HK-2 (cell line): ENCODE data around the gene CDH1.
A peak's percentile ranks its signal among the peaks of the same experiment; 100 is the strongest.

Experiments
- DNase-seq: peaks from one replicate; pipeline ENCODE4 v3.0.0-alpha.2; 2018; ENCODE audit not compliant: unreplicated experiment

CDH1 gene

DNA sequence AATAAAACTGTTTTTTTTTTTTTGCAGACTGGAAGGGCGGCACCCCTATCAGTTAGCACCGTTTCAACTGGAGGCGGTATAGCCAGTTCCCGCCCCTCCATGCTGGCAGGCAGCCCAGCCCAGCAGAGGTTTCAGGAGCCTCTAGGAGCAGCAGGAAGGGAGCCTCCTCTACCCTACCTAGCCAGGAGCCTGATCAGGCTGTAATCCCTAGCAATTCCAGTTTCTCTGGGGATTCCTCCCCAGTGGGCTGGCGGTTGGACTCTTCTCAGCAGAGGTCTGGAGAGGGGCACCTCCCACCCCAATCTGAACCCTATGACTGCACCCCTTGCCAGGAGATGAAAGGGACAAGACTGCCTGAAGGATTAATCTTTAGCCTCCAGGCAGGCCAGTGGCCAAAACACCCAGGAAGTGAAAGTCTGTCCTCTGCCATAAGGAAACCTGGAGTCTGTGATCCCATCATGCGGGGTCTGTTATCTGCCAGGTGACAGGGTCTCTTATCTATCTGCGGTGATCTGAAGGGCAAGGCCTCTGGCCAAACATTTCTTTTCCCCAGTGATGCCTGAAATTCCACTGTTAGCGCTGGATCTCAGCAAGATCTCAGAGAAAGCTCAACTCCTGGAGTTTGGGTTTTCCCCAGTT lies 4.9 kb upstream of the CDH1 start:
- DNase-seq: peak; percentile 51

DNA sequence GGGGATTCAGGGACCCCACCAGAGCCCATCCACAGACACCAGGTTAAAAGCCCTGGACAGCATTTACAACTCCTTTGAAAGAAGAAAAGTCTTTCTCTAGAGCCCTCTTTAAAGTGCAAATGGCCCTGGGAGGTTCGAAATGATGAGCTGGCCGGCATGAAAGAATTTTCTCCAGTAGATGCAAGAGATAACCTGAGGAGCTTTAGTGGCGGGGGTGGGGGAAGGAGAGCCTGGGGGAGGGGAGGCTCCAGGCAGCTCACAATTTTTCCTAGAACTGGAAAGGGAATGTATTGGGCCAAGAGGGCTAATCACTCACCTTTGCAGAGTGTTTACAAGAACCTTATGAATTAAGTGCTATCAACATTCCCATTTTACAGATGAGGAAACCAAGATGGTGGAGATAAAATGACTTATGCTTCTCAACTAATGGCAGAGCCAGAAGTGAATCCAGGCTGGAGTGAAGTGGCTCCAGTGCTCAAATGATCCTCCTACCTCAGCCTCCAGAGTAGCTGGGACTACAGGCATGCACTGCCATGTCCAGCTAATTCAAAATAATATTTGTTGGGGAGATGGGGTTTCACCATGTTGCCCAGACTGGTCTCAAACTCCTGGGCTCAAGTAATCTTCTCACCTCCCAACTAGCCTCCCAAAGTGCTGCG lies 4.2 kb upstream of the CDH1 start:
- DNase-seq: no peak

DNA sequence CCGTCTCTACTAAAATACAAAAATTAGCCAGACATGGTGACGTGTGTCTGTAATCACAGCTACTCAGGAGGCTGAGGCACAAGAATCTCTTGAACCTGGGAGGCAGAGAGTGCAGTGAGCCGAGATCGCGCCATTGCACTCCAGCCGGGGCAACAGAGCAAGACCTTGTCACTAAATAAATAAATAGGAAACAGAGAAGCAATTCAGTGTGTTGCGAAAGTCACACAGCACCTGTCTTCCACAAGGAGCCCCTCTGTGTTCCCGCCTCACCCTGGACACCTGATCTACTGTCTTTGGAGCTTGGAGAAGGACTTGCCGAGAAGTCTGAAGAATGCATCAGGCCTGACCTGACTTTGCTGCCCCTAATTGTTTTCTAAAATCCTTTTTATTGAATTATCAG lies 3.5 kb upstream of the CDH1 start:
- no peak for DNase-seq

DNA sequence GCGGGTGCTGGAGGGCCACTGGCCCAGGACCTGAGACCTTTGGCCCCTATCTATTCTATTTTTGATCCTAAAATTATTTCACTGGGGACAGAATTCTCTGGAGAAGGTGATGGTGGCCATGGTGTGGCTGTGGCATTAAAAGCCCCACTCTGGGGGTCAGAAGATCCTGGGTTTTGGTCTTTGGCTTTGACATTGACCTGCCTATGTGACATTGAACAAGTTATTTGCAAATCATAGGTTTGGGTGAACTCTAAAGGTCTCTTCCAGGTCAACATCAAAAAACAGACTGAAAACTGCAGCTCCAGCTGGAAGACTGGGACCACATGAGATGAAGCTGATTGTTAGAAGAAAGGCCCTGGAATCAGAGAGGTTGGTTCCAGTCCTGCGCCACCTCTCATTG lies 2.3 kb upstream of the CDH1 start:
- no peak for DNase-seq

DNA sequence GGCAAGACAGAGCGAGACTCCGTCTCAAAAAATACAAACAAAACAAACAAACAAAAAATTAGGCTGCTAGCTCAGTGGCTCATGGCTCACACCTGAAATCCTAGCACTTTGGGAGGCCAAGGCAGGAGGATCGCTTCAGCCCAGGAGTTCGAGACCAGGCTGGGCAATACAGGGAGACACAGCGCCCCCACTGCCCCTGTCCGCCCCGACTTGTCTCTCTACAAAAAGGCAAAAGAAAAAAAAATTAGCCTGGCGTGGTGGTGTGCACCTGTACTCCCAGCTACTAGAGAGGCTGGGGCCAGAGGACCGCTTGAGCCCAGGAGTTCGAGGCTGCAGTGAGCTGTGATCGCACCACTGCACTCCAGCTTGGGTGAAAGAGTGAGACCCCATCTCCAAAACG lies 531 bp upstream of the CDH1 start:
- DNase-seq: no peak

DNA sequence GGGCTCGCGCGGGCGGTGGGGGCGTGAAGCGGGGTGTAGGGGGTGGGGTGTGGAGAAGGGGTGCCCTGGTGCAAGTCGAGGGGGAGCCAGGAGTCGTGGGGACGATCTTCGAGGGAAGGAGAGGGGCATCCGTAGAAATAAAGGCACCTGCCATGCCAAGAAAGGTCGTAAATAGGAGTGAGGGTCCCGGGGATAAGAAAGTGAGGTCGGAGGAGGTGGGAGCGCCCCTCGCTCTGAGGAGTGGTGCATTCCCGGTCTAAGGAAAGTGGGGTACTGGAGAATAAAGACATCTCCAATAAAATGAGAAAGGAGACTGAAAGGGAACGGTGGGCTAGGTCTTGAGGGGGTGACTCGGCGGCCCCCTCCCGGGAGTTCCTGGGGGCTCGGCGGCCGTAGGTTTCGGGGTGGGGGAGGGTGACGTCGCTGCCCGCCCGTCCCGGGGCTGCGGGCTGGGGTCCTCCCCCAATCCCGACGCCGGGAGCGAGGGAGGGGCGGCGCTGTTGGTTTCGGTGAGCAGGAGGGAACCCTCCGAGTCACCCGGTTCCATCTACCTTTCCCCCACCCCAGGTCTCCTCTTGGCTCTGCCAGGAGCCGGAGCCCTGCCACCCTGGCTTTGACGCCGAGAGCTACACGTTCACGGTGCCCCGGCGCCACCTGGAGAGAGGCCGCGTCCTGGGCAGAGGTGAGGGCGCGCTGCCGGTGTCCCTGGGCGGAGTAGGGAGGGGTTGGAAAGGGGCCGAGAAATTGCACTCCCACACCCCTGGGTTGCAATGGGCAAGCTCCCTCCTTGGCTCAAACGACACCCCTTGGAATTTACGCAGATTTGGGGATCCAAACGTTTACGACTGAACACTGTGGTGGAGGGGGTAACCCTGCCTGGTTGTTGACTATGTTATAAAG lies 888 bp downstream of the CDH1 start:
- no peak for DNase-seq

DNA sequence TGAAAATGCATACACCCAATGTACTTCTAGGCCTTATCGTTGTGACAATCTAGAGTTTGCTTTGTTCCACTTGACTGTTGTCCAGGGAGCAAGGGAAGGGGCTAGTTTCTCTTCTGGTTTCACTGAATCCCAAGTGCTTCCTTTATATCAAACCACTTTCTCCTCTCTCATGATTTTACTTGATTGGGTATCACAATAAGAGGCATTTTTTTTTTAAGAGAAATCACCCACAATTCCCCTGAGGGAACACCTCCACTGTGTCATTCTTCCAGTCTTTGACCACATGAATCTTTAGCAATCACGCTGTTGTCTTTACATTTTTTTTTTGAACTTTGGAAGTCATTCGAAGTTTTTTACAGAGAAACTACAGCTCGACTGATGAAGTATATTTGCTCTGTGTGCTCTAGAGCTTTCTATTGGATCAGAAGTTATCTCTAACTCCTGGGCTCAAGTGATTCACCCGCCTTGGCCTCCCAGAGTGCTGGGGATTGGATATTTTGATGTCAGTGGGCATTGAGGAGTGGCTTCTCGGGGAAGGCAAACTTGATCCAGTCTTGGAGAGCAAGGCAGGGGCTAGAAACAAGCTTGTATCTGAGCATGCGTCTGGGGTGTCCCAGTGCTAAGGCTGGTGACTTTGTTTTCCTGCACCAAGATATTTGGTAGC lies 3.0 kb downstream of the CDH1 start:
- DNase-seq: peak; percentile 50

DNA sequence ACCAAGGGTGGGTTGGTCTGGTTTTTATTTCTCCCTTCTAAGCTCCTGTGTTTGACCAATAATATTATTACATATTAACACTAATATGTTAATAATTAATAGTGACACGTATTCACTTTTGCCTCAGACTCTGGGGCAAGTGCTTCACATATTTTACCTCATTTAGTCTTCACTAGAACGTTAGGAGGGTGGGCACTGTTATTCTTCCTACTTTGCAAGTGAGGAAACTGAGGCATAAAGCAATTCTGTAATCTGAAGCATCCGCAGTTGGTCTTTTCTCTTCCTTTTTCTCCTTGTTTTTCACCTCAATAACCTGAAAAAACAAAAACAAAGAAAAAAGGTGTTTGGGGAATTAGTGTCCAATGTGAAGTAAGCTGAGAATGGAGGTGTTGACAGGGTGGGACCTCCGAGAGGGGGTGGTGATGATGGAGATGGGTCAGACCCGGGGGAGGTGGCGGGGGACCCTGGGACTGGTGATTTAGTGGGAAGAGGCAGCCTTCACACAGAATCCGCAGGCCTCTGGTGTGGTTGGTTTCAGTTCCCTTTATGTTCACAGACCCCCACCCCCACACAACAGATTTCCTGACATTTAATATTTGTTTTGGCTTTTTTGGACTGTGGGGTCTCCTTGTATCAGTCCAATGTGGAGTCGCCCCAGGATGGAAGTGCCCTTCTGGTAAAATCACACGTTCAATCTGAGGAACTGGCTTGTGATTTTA lies 3.7 kb downstream of the CDH1 start:
- DNase-seq: no peak

DNA sequence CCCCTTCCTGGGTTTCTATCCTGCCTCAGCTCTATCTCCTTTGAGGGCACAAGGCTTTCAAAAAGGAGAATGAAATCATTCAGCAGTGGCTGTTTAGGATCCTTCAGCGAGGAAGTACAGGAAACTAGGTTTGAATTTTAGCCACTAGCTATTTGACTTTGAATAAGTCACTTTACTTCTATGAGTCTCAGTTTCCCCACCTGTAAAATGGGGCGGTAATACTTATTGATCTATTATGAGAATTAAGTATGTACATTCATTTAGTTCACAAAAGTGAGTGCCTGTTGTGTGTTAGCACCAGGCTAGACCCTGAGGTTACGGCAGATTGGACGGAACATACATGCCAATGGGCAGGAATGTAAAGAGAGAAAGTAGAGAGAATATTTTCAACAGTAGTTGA lies 6.6 kb downstream of the CDH1 start:
- no peak for DNase-seq

DNA sequence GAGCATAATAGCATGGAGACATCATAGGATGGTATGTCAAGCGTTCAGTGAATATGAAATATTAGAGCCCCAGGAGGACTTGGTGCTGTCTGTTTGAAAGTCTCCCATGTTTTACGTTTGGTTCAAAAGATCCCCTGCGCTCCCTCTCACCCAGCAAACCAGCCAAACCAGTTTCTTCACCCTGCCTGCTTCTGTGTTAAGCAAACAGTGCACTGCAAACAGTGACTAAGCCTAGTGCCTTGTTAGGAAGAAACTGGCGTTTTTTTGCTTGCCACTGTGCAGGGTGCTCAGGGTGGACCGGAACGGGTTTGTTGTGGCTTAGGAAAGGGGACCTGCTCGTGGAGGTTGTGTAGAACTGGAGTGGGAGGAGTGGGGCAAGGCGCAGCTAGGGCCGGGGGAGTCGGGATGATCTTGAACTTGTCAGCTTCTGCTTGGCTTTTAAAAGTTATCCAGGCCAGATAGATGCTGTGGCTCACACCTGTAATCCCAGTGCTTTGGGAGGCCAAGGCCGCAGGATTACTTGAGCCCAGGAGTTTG lies 7.7 kb downstream of the CDH1 start:
- DNase-seq: no peak

DNA sequence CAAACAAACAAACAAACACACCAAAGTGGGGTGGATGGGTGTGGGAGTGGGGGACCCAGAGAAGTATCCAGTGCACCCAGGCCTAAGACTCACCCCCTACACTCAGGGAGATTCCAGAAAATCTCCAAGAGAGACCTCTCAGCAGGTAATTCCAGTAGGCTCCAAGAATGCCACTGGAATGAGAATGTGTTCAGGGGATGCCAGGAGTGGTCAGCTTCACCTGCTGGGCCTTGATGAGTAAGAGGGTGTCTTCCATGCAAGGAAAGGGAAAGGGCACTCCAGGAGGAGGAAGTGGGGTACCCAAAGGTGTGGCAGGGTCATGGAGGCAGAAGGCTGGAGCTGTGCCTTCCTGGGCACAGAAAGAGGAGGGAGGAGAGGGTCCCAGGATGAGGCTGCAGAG lies 9.9 kb downstream of the CDH1 start:
- no peak for DNase-seq

DNA sequence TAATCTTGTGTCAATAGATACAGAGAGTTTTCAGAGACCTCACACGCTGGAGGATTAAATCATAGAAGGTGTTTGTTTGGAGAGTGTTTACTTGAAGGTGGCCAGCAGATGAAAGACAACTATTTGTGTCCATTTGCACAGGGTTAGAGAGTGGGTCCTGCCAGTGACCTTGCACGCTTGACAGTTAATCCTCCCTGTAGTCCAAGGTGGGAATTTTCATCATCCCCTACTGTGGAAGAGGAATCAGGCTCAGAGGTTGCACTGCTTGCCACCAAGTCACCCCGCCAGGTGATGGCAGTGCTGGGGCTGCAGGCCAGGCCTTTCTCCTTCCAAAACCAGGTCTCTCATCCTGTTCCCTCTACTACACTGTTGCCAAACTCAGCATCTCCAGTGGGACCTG lies 12.3 kb downstream of the CDH1 start:
- DNase-seq: no peak

DNA sequence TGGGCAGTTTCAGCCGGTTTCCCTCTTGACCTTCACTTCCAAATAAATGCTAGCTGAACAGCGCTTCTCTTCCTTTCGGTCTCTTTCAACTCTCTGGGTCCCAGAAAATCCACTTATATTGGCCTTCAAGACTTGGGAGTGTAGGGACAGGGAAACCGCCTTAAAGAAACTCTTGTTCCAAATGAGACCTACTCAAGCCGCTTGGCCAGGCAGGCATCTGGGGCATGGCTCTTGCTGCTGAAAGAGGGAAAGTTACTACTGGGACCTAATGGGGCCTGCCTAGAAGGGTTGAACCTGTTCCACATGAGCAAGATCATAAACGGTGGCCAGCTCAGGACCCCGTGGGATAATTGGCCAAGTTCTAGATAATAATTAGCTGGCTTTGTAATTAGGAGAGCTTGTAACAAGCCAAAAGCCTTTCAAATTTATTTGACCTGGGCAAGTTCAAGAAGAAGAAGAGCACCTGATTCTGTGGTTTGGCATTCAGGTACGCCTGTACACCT lies 13.2 kb downstream of the CDH1 start:
- no peak for DNase-seq

DNA sequence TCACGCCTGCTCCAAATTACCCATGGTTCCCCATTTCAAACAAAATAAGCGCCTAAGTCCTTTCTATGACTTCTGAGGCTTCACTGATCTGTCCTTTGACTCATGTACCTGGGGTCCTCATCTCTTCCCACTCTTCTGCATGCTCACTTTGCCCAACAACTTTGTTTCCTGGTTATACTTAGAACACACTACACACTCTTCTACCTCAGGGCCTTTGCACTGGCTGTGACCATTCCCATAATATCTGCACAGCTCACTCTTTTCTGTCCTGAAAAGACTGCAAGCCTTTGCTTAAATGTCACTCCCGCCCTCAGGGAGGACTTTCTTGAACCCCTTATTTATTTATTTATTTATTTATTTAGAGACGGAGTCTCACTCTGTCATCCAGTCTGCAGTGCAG lies 14.1 kb downstream of the CDH1 start:
- DNase-seq: no peak

DNA sequence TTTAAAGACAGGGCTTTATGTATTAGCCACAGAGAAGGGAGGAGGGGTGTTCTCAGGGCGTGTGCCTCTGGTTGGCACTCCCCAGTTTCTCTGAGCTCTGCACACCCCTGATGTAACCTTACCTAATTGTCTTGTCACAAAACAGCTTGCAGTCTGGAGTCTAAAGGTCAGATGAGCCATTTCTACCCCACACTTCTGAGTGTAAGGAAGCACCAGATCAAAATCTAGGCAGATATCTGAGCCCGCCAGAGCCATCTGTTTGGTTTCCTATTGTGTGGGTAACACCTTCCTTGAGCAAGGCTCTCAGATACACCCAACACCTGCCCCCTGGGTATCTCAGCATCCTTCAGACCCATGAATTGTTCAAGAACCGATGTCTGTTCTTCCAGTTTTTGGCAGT lies 15.5 kb downstream of the CDH1 start:
- no peak for DNase-seq

DNA sequence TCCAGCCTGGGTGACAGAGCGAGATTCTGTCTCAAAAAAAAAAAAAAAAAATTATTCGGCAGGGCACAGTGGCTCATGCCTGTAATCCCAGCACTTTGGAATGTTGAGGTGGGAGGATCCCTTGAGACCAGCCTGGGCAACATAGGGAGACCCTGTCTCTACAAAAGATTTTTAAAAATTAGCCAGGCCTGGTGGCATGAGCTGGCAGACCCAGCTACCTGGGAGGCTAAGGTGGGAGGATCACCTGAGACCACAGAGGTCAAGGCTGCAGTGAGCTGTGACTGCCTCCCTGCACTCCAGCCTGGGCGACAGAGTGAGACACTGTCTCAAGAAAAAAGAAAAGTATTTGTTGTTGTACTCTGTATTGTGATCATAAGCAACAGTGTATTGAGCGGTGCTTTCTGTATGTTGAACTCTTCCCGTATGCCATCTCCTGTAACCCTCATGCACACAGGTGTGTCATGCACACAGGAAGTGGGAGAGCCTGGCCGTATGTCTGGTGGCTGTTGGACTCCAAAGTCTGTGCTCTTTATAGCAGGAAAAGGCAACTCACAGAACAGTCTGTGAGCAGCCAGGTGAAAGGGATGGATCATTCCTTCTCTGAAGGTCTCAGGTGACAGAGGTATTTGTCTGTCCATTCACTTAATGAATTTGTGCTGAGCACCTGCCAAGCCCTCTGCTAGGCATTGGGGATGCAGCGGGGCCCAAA lies 17.1 kb downstream of the CDH1 start:
- no peak for DNase-seq

DNA sequence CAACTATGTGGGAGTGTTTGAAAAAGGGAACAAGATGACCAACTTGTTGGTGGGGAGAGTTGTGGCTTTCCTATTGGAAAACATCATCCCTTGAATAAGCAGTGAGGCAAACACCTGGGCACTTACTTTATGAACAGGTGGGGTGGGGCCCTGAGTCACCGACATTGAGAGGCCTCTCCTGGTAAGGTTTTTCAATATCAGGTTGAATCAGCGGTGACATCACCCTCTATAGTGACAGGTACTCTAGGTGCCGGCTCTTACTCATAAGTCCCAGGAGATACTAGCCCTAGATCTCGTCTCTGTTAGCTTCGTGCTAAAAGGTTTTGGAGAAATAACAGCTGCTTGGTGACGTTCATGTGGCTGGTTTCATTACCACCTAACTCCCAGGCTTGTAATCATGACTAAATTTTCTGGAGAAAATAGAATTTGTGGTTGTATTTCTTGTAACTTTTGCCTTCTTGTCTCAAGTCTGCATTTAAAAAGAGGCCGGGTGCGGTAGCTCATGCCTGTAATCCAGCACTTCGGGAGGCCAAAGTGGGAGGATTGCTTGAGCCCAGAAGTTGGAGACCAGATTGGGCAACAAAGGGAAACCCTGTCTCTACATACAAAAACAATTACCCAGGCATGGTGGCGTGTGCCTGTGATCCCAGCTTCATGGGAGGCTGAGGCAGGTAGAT lies 19.3 kb downstream of the CDH1 start:
- DNase-seq: no peak

DNA sequence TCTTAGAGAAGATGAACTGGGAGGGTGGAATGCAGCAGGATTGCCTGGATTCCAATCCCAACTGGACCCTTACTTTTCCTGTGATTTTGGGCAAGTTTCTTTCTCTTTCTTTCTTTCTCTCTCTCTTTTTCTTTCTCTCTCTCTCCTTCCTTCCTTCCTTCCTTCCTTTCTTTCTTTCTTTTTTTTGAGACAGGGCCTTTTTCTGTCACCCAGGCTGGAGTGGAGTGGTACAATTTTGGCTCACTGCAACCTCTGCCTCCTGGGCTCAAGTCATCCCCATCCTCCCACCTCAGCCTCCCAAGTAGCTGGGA lies 20.5 kb downstream of the CDH1 start:
- DNase-seq: no peak

DNA sequence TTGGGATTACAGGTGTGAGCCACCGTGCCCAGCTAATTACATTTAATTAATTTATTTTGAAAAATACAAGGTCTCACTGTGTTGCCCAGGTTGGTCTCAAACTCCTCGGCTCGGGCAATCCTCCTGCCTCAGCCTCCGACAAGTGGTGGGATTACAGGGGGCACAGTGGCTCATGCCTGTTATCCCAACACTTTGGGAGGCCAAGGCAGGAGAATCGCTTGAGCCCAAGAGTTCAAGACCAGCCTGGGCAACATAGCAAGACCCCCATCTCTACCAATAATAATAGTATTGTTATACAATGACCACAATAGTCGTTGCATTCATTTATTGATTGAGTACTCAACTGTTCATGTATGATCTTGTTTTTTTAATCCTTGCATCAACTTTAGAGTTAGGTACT lies 22.0 kb downstream of the CDH1 start:
- no peak for DNase-seq

DNA sequence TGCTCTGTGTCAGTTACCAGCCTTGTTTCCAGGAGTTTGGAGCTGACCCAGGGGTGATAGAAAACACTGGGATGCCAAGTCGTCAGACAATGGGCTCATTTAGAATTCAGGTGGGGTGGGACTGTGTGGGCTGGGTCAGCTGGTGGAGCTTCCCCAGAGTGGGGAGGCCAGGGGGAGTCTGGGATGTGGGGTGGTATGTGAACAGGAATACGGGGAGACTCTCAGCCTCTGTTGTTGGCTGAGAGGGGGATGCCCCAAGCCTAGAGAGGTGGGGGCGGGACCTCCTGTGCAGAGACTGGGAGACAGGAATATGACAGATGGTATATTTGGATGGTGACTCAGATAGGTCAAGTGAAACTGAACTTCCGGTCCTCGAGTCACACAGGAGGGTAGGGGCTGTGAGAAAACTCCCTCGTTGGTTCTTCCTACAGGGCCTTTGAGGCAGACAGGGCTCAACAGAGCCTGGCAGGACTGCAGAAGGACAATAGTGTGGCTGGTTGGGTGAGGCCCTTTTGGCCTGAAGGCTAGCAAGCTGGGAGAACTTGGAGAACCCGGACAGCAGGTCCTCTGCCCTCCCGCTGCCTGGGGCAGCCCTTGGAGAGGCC lies 23.7 kb downstream of the CDH1 start:
- peak; percentile 37 for DNase-seq
